HG02938 (cell line): ENCODE measurements around the gene SPATA2L.

Experiments used
- ATAC-seq: cut with Tn5 transposase; IDR thresholded peaks from one replicate; pipeline ENCODE4 v1.9.1; 2021; ENCODE audit warnings: mild to moderate bottlenecking, moderate library complexity; ENCODE audit not compliant: unreplicated experiment

SPATA2L gene

DNA sequence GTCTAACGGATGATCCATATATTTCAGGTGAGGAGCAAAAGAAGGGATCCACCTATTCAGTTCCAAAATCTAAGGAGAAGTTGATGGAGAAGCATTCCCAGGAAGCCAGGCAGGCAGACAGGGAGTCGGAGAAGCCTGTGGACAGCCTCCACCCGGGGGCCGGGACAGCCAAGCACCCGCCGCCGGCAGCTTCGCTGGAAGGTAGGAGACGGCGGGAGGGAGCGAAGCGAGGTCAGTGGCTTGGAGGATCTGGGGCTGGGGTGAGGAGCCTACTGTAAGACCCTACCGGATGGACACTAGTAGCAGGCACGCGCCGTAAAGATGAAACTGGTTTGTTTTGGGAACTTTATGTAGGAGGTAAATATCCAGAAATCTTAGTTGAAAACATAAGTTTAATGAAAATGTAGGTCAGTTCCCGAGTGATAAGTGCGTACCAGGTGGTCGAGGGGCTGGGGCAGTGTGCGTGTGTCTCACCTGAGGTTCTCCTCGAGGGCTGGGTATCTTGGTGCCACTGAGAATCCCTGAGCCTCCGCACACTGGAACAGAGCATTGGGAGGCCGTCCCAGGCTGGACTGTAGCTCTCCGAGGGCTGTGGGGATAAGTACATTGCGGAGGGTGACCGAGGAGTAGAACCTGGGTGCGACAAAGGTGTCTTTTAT is 43.2 kb downstream of the SPATA2L start:
- no peak for ATAC-seq

DNA sequence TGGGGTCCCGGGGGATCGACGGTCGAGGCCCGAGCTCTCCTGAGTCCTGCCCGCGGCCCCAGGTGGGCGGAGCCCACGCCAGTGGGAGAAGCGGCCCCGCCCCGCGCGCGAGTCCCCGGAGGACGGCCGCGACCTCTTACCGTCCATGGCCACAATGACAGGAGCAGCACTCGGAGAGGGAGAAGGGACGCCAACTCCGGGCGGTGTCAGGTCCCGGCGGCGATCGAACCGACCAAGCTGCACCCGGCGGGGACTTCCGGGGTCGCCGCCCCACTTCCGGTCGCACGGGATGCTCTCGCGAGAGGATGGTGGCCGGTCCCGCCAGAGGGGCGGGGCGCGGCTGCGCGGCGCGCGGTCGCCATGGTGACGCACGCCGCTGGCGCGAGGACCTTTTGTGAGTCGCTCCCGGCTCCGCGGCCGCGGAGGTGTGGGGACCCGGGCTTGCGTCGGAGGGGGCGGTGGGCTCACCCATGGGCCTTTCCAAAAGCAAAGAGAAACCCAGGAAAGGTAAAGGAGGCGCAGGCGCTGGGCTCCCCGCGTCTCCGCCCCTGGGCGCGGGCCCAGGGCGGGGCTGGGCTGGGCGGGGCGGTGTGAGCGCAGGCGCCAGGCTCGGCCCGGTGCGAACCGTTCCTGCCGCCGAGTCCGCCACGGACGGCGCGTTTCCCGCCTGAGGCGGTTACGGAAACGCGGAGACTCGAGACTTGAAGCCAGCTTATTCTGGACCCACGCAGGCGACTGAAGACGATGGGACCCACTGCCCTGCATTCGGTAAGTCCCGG is 43.9 kb downstream of the SPATA2L start, which contains the start of the genes CHMP1A and SPATA33:
Gene CHMP1A (minus strand): TSS at position 267 of the 779 bp plus-strand sequence. CDS start 120 bp downstream, at position 147.
Gene SPATA33 (plus strand): TSS at position 395 of the 779 bp plus-strand sequence. CDS start 76 bp downstream, at position 471.
- peak; percentile 83 for ATAC-seq

DNA sequence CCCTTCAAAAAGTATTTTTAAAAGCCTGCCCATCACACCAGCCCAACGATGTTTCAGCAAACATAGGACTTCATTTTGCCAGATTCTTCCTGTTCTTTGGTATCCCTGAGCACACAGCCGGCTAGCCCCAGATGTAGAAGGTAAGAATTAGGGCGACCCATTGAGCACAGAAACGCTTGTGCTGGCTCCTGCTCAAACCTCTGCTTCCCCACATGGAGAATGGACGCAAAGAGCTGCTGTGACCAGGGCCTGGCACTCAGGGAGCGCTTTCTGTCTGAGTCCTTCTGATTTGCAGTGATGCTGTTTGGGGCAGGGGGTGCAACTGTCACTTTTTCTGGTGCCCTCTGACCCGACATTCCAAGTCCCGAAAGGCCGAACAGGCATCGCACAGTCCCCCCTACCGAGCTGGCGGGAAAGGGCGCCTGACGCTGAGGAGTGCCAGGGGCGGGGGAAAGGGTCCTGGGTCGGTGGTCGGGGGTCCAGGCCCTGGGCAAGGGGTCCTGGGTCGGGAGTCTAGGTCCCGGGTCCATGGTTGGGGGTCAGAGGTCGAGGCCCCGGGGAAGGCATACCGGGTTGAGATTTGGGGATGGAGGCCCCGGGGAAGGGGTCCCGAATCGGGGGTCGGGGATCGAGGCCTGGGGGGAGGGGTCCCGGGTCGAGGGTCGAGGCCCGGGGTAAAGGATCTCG is 44.9 kb downstream of the SPATA2L start:
- ATAC-seq, result no peak

DNA sequence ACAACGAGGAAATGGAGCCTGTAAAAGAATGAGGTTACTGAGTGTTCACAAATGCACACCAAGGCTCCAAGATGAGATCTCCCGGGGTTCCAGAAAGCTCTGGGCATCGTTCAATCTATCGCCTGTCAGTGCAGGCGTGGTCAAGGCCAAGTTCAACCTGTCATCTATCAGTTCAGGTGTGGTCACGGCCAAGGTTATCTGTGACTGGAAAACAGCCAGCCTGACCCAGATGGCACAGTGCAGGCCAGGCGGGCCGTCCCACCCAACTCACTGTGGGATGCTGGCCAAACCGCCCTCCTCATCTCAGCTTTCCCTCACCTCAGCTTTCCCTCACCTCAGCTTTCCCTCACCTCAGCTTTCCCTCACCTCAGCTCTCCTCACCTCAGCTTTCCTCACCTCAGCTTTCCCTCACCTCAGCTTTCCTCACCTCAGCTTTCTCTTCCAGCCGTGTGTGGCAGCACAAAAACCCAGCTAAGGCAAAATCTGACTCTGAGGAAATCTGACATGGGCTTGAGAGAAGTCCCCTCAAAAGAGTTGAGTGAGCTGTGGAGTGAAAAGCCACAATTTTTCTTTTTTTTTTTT is 46.4 kb downstream of the SPATA2L start:
- no peak for ATAC-seq

DNA sequence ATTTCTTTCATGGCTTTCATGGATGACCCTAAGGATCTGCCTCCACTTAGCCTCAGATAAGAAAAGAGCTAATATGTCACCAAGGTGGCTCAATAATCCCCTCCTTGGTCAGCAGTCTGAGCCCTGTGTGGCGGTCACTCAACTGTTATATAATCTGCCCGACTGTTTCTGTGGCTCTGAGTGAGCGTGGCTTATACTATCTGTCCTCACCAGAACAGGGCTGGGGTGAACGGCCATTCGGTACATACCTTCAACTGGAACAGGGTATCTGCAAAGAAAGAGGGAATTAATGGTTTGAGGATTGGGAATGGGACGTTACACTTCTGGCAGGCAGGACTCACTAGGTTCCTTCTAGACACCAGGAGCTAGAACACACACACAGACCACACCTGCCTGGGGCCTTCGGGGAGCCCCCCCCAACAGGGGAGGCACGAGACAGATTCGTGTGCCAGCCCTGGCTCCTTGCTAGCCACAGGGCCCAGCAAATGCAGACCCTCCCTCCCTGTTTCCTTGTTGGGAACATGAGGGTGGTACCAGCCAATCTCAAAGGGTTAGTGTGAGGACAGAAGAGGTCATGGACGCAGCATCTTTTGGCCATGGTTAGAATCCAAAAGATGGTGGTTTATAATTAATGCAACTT is 47.7 kb downstream of the SPATA2L start:
- no peak for ATAC-seq

DNA sequence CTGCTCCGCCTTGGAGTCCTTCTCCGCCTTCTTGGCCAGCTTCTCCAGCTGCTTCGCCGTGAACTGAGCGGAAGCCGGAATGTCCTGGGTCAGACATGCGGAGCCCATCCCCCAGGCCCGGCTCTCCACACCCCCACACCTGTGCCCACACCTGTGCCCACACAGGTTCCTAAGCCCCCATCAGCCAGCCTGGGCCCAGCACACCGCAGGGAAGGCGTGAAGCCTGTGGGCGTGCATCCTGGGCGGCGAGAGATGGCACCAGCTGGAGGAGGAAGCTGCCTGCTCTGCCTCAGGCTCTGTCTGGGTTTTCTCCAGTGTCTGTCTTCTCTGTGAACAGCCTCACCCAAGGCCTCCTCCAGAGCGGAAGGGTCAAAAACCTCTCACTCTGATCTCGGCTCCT is 49.9 kb downstream of the SPATA2L start:
- no peak for ATAC-seq

DNA sequence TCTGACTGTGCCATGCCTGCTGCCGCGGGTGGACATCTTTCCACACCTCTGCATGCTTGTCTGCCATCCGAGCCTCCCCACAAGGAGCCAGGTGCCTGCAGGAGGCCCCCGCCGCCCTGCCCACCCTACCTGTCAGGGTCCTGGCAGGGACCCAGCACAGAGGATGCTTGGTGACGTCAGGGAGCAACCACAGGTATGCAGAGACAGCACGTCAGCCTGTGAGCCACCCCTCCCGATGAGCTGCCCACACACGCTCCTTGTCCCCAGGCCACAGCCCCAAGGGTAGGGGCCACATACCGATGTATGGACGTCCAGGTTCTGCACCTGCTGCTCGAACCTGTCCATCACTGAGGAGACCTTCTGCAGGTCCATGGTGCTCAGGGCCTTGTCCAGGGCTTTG is 54.6 kb downstream of the SPATA2L start:
- no peak for ATAC-seq
